Suppressor macrophage treated with lipopolysaccharide for 1 hour (primary cell): ENCODE results near the gene ARHGAP8.
A peak's percentile ranks its signal among the peaks of the same experiment; 100 is the strongest.
"Not testable (repeated sequence)": the region's sequence is repeated elsewhere in the genome, so short reads cannot be mapped to it uniquely, and the experiment has no call there.

ENCODE experiments used
- DNase-seq, 3 donors: peaks; one replicate each; pipeline ENCODE4 v3.0.0-alpha.2; 2020 to 2022

ARHGAP8 gene

GRCh38 chr22:44776605-44777363 is 24.4 kb downstream of the ARHGAP8 start:
- DNase-seq = peak in 1 of 3 donors; percentile 8

GRCh38 chr22:44777364-44777755 is 25.0 kb downstream of the ARHGAP8 start:
- peak in 1 of 3 donors; percentile 6 for DNase-seq

GRCh38 chr22:44780876-44781449 is 28.6 kb downstream of the ARHGAP8 start:
- DNase-seq = peak in 1 of 3 donors; percentile 3

- DNase-seq = peak in 1 of 3 donors; percentile 8
These were observed 30.1 kb downstream of the ARHGAP8 start for GRCh38 chr22:44782363-44782963.

DNA sequence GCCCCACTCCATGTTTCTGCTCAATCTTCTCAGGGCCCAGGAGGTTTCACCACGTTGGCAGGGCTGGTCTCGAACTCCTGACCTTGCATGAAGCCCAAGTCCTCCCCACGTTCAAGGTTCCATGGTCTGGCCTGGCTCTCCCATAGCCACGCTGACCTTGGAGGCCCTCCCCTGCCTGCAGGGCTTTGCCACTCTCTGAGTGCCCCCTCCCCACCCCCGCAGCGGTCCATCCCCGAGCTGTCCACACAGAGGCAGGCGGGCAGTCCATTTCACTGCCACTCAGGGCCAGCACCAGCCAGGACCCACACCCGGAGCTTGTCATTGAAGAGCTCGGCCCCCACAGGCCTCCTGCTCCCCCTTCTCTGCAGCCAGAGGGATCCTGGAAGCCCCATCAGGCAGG is 30.7 kb downstream of the ARHGAP8 start:
- peak in 1 of 3 donors; percentile 11 for DNase-seq

- DNase-seq = peak in 1 of 3 donors; percentile 14
These were observed 31.2 kb downstream of the ARHGAP8 start for GRCh38 chr22:44783581-44783980.

GRCh38 chr22:44786136-44786535 is 33.8 kb downstream of the ARHGAP8 start:
- DNase-seq = no peak

- no peak for DNase-seq
These were observed 34.2 kb downstream of the ARHGAP8 start for GRCh38 chr22:44786610-44787009.

DNA sequence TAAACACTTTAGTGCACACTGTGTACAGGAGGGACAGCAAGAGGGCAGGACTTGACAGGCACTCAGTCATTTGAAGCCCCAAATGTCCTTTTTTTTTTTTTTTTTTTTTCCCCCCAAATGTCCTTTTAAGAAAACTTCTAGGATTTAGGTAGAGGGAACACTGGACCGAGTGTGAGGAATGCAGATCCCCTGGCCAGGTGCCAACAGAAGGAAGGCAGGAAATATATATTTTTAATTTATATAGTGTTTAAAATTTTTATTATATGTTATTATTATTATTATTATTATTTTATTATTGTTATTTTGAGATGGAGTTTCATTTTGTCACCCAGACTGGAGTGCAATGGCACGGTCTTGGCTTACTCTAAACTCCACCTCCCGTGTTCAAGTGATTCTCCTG is 35.5 kb downstream of the ARHGAP8 start:
- no peak for DNase-seq

DNA sequence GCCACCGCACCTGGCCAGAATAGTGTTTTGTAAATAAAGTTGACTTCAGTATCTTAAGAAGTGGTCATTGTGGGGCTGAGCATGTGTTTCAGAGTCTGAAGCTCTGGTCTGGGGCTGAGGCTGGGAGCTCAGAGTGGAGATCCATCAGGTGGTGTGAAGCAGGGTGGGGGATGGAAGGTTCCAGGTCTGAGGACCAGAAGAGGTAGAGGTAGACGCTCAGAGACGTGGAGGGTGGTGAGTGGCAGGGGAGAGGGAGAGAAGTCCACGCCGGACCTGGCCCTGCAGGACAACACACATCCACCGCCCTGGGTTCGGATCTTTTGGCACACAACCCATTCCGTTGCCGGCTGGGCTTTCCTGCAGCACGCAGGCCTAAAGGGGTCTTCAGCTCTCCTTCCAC is 40.7 kb downstream of the ARHGAP8 start:
- no peak for DNase-seq

GRCh38 chr22:44793506-44794172 is 41.3 kb downstream of the ARHGAP8 start:
- DNase-seq = no peak

DNA sequence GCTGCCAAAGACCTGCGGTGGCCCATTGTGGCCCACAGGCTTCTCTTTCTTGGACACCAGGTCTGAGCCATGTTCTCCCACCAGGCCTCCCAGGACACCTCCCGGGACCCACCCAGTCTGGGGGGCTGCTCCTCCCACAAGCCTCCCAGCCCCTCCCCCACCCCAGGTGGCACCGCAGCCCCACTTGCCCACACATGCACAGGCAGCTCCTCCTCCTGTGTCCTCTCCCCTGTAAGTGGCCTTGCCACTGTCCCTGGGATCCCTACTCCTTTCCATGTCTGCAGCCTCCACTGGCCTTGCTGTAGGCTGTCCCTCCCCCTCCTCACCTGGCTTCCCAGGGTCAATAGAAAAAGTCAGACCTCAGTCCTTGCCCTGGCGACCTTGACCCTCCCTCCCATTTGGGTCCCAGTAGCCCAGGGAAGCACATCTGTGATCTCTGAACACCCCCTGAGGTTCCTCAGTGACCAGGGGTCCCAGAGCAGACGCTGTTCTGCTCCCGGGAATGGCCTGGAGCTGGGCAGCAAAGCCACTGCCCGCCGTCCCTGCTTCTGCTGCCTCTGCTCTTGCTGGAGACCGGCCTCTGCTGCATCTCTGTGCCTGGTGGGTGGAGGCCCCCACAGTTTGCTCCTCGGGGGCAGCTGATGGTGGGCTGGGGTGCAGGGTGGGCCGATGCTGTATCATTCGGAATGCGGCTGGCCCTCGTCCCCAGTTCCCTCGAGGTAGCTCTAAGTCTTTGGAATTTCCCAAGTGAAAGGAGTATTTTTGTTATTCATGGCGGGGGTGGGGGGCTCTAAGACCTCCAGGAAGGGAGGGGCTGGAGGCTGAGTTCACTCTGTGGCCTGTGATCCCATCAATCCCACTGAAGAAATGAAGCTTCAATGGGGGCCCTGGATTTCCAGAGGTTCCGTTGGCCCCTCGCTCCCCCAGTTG is 43.6 kb downstream of the ARHGAP8 start:
- DNase-seq = no peak

- no peak for DNase-seq
These were observed 44.9 kb downstream of the ARHGAP8 start for GRCh38 chr22:44797181-44797725.

- DNase-seq = no peak
These were observed 46.9 kb downstream of the ARHGAP8 start for GRCh38 chr22:44799077-44799945.

DNA sequence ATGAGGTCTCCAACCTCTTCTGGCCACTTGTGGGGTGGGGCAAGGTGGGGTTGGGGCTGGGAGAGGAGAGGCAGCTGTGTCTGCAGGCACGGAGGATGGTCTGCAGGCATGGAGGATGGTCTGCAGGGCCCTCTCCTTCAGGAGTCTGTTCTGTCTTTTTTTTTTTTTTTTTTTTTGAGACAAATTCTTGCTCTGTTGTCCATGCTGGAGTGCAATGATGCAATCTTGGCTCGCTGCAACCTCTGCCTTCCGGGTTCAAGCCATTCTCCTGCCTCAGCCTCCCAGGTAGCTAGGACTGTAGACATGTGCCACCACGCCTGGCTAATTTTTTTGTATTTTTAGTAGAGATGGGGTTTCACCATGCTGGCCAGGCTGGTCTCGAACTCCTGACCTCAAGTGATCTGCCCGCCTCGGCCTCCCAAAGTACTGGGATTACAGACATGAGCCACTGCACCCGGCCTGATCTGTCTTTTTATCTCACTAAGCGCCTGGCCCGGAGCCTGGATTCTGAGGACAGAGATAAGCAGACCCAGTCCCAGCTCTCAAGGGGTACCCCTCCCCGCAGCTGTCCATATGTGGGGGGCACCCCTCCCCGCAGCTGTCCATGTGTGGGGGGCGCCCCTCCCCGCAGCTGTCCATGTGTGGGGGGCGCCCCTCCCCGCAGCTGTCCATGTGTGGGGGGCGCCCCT is 47.7 kb downstream of the ARHGAP8 start:
- not testable (repeated sequence) for DNase-seq

- no peak for DNase-seq
These were observed 49.1 kb downstream of the ARHGAP8 start for GRCh38 chr22:44801476-44801875.

GRCh38 chr22:44802071-44802700 is 49.8 kb downstream of the ARHGAP8 start:
- no peak for DNase-seq

GRCh38 chr22:44802956-44803355 is 50.6 kb downstream of the ARHGAP8 start:
- no peak for DNase-seq

DNA sequence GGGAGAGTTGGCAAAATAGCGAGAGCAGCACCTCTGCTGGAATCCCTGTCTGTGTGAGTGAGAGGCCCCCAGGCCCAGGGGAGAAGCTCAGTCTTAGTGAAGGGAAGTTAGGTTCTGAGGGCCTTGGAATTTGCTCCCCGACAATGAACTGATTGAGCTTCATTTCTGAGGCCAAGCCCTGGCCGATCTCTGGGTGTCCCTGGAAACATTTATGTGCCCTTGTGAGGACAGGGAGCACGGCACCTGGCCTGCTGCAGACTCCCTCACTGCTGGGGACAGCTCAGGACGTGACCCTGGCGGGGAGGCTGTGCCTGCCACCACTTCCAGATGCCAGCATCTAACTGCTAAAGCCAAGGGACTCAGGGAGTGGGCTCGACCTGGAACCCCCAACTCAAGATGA is 52.0 kb downstream of the ARHGAP8 start:
- no peak for DNase-seq

- no peak for DNase-seq
These were observed 53.3 kb downstream of the ARHGAP8 start for GRCh38 chr22:44805711-44806110.
